HG02840 (cell line): ENCODE data around the gene FAM3C.

Source experiments
- ATAC-seq: cut with Tn5 transposase; IDR thresholded peaks from one replicate; pipeline ENCODE4 v1.9.1; 2021; ENCODE audit warnings: mild to moderate bottlenecking, moderate library complexity, moderate number of reproducible peaks; ENCODE audit not compliant: unreplicated experiment, low FRiP score

Gene FAM3C

DNA sequence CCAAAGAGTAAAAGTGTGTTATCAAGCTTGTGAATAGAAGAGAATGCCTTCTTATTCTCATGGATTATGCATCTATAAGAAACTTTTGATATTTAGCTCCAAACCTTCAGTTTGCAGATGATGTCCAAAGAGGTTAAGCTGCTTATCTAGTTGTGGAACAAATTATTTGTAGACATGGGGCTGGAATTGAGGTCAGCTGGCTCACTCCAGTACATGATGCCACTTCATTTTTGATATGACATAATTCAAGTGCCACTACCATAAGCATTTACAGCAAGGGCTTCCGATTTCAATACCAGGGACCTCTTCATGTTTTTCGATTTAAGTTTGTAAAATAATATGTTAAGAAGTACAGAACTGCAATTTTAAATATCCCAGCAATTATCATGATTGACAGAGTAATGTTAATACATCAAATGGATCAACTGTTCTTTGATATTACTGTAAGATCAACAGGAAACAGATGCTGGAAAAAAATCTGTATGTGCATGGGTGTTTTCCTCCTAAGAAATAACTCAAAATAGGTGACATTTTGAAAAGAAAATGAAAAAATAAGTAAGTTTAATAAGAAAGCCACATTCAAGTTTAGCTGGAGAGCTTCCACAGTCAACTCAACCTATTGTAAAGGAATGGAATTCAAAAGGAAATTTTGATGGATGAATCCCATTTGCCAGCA, 12.7 kb downstream of the FAM3C start:
- ATAC-seq = no peak

DNA sequence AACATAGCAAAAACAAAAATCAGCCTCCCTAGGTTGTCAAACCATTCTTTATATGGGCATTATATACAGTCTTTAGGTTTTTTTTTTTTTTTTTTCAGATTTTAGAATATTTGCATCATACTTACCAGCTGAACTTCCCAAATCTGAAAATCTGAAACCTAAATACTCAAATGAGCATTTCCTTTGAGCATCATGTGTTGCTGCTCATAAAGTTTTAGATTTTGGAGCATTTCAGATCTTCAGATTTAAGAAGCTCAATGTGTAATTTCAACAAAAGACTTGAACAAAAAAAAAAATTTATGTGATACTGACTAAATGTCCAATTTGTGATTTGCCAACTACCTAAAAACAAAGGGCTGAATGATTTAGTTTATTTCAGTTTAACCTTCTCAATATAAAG, 13.6 kb downstream of the FAM3C start:
- ATAC-seq = no peak

DNA sequence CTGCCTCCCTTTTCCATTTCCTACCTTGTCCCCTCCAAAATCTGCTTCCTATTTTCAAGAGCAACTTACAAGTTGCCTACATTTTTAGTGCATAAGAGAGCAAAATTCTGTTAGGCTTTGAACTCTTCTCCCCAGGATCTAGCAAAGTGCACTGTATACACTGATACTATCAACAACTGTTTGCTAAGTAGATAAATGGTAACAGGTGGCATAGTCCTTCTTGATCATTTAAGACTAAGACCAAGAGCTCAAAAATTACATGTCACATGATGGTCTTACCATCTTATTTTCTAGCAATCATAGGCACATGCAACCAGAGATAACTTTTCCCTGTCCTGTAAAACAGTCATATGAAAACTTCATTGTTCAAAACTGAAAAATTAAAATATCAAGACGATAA, 16.2 kb downstream of the FAM3C start:
- no peak for ATAC-seq

DNA sequence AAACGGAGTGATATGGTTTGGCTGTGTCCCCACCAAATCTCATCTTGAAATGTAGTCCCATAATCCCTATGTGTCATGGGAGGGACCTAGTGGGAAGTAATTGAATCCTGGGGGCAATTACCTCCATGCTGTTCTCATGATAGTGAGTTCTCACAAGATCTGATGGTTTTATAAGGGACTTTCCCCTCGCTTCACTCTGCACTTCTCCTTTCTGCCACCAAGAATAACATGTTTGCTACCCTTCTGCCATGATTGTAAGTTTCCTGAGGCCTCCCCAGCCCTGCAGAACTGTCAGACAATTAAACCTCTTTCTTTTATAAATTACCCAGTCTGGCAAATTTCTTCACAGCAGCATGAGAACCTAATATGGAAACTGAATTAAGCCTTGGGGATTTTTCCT, 19.1 kb downstream of the FAM3C start:
- no peak for ATAC-seq

DNA sequence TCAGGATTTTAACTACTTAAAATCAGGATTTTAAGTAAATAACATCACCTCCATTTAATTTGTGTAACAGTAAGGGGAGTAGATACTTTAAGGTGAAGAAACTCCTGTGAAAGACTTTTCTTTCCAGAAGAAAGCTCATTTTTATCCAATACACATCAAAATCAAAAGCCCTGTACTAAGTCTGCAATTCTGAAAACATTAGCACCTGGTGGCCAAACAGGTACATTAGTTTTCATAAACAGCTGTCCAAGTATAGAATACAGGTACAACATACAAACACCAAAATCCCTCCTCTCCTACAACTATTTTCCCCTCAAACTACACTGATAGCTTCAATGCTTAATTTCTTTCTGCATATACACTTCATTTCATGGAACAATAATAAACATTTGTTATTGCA, 22.9 kb downstream of the FAM3C start:
- no peak for ATAC-seq

DNA sequence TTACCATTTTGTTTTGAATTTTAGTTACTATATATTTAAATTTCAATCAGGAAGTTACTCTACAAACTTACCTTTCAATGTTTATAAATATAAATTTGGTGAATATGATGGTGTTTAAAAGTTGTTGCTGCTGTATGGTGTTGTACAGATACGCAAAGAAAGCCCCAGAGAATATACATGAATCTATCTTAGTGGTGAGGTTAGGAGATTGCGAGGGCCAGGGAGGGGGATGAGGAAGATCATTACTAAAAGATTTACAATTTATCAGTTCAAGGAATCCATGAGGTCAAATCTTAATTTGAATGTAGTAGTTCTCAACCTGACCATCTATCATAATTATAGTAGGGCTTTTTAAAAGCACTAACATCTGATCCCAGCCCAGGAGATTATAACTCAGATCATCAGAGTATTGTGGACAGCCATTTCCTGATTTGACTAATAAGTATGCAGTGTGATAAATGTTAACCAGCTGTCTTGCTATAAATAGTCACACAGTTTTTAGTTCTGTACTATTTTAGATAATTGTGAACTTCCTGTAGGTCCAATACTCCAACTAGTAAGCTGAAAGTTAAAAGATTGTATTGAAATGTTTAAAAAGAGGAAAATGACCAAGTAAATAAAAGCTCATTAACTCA, 23.6 kb downstream of the FAM3C start:
- peak; percentile 95 for ATAC-seq

DNA sequence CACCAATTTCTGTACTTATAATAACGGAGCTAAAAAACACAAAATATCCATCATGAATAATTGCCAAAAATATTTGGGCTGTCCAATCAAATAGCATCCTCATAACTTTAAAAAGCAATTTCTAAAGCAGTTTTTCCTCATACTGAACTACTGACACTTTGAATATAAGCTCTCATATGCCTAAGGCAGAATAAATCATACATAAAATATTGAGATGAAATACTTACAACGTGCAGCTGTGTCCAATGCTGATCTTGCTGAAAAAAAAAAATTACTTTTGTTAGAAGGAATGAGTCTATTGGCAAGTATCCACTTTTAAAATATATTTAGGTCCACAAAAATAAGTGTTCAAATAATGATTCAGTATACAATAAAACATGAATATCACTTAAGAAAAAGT, 24.2 kb downstream of the FAM3C start:
- no peak for ATAC-seq

DNA sequence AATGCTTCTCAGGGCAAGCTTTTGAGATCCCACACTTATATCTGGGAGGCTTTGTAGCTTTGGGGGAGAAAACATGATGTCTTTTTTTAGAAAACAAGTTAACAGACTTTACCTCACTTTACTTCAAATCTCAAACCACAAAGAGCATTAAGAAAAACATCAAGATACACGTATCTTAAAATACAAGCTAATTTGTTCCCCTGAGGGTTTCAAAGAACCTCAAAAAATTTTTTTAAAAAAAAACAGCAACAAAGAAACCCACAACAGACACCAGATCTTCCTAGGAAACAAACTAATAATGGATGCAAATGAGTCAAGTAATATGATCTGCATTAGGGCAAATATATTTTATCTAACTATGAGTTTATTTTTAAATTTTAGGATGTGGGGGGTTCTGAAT, 24.7 kb downstream of the FAM3C start:
- no peak for ATAC-seq

DNA sequence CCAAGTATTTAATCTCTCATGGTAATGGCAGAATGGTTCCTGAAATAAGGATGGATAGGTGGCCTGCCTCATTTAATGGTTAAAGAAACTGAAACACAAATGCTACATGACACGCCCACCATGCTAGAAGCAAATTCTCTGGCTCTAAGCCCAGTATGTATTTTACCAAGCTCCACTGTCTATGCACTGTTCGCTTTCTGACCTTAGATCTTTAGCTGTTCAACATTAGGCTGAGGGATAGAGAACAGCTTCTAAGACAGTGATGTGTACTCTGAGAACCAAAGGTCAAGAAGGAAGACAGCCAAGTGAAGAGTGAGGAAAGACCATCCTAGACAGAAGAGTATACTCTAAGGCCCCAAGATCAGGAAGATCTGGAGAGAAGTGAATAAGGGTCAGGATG, 26.6 kb downstream of the FAM3C start:
- ATAC-seq = no peak

DNA sequence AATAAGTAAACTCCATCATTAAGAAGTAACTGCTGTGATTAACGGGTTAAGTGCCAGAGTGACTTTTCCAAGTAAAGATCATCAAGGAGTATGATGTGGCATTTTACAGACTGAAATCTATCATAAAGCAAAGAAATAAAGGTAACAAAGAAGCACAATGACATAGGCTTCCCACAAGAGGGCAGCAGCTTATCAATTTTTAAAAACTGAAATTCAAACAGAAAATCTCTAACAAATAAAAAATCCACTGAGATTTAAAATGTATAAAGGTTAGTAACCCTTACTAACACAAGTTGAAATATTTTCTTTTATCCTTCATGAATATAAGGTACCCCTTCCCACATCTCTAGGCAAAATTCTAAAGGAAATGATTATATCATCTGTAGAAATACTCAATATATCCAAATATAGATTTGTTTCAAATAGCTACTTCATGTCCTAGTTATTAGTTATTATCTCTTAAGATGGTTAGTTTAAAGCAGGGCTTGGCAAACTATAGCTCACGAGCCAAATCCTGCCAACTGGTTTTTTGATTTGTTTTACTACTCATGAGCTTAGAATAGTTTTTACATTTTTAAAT, 29.2 kb downstream of the FAM3C start:
- ATAC-seq = no peak

DNA sequence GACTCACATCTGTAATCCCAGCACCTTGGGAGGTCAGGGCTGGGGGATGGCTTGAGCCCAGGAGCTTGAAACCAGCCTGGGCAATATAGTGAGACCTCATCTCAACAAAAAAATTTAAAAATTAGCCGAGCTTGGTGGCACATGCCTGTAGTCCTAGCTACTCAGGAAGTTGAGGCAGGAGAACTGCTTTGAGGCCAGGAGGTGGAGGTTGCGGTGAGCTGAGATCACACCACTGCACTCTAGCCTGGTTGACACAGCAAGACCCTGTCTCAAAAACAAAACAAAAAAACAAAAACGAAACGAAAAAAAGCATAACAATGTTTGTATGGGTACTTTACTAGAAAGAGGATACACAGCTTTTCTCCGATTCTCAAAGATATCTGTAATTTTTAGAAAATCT, 35.5 kb downstream of the FAM3C start:
- ATAC-seq = no peak

DNA sequence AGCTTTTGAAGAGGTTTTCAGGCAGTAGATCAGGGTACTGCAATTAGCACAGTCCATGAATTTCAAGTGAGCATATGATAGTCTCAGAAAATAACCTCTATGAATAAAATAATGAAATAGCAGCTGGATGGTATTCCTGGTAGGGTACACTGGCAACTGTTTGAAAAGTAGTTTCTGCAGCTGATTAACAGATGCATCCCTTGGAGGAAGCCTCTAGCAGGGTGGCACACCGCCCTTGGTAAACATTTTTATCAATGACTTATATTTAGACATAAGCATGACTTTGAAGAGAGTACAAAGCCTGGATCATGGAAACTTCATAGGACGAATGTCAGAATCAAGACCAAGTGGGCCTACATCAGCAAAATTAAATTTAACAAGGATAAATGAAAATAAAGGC, 40.5 kb downstream of the FAM3C start:
- ATAC-seq = no peak

DNA sequence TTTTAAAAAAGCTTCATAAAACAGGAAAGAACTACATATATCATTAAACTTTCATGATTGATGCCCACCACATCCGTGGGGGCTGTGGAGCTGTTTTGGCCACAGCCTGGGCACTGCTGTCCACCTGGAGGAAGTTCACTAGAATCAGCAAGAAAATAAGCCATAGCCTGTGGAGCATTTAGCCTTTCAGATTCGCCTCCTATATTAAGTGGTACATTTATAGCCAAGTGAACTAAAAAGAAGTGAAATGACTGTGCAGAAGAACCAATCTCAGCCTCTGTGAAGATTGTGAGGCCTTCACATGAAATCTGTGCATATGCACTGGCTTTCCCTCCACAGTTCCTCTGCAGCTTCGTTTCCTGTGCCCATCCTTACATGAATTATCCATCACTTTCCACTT, 43.8 kb downstream of the FAM3C start:
- ATAC-seq = no peak

DNA sequence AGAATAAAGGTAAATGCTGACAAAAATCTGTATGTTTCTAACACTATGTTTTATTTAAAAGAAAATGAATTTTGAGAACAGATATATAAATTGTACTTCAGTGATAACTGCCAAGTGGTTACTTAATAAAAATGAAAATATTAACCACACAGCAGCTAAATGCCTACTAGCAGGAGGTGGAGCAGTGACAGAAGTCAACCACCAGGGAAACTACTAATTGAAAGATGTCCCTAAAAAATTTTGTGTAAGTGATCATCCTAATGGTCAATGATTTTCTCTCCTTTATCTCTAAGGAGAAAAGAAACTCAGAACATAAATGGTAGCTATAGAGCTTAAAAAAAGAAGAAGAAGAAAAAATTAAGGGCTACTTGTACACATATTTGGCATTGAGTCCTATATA, 44.4 kb downstream of the FAM3C start:
- no peak for ATAC-seq

DNA sequence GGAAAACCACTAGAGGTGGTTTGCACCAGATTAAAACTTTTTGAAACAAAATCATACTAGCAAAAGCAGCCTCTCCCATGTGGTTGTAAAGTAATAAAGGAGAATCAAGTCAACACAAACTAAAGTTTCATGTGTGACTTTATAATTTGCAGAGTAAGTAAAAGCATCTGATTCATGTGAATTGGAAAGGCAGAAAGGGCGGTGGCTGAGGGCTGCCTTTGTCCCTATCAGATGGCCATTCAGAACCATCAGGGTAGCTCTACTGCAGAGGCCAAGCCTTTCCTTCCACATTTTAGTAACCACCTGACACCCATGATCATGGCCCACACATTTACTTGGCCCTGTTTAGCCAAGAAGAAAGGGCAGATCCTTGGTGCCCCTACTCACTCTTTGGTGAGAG, 51.6 kb downstream of the FAM3C start:
- no peak for ATAC-seq

DNA sequence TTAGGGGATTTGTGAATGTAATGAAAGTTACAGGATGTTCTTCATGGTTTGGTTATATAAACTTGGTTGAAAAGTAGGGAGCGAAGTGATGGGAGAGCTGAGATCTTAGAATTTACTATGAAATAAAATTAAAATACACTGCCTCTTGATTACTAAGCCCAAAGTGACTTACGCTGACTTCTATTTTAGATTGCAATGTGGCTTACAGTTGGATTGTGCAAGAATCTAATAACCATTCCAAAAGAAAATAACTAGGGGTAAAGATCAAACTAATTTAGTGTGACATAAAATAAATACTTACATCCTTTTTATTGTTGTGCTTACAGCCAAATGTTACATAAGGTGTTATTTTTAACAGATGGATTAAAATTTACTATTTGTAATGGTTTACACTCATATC, 52.0 kb downstream of the FAM3C start:
- no peak for ATAC-seq

DNA sequence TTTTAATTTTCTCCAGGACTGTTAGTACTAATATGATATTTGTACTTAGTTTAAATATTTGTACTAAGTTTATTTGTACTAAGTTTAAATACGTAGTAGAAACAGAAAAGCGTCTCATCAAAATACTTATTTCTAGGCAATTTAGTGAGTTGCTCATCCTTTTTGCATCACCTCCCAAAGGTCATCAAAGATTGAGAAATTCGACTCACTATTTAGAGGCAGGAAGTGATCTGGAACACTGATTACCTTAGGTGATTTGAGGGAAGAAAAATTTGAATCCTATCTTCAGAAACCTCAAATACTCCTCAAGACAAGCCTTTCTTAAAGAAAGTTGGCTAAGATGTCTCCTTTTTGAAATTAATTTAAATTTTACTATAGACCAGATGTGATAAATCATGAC, 52.8 kb downstream of the FAM3C start:
- ATAC-seq = no peak

DNA sequence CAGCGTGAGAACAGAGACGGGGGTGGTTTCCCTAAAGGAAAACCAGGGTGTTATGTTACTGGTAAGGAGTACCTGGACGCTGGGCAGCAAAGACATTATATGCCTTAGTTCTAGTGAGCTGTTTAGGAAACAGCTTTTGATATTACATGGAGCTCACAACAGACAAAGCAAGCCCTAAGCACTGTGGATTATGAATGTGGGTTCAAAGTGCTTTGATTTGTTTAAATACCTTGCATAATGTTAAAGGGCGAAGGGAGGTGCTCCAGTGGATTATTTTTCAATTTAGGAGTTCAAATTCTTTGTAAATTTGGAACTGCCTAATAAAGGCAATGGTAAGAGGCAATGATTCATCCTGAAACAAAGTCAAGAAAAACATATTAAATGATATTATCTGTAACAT, 53.5 kb downstream of the FAM3C start:
- ATAC-seq = no peak

DNA sequence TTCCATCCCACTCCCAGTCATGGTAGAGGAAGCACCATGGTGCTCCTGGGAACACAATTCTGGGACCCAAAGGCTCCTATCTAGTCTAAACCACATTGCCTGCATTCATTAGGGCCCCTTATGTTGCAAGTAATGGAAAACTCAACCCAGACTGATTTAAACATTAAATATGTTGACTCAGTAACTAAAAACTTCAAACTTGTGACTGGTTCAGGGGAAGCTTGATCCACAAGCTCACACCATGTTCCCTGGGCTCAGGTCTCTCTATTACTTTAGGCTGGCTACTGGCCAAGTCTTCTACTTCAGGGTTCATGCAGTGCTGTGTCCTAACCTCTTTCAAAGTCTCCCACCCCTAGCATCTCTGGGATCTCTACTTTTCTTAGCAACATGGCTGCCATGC, 54.2 kb downstream of the FAM3C start:
- no peak for ATAC-seq

DNA sequence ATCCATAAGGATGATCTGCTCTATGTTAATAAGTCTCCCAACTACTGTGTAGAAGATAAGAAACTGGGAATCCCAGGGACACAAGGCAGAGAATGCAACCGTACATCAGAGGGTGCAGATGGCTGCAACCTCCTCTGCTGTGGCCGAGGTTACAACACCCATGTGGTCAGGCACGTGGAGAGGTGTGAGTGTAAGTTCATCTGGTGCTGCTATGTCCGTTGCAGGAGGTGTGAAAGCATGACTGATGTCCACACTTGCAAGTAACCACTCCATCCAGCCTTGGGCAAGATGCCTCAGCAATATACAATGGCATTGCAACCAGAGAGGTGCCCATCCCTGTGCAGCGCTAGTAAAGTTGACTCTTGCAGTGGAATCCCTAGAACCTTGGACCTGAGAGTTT, 57.0 kb downstream of the FAM3C start:
- ATAC-seq = no peak

DNA sequence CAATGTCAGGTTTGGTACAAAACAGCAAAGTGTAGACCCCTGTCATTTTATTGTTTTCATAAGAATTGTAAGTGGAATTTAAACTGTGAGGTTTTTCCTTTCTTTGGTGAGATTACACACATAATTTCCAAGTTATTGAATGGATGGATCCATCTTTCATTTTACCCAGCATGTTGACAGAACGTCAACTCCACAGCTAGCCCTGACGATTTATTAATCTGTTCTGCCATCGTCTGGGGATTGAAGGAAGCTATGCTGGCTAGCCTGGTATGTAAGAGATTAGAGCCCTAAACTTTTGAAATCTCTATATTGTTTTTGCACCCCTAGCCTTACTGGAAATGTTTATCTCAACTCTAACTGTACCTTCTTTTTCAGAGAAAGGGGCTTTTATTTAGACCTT, 58.7 kb downstream of the FAM3C start:
- no peak for ATAC-seq

DNA sequence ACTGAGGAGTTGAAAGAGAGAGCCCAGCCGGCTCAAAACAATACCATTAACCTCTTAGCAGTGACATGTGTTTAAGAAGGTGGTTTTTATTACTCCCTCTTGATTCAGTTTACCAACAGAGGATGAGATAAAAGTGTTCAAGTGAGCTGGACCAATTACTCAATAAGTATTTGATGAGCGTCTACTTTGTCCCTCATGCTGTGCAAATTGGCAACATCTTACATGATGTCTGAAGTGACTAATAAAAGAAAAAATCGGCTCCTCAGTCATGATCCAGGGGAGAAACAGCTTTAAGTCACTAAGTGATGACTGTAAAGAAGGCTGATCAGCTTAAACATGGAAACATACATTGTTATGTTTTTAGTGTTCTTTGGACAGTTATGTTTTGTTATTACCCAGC, 59.5 kb downstream of the FAM3C start:
- ATAC-seq = no peak
